ENCODE data around the gene PIK3C2B.

The PIK3C2B gene

DNA sequence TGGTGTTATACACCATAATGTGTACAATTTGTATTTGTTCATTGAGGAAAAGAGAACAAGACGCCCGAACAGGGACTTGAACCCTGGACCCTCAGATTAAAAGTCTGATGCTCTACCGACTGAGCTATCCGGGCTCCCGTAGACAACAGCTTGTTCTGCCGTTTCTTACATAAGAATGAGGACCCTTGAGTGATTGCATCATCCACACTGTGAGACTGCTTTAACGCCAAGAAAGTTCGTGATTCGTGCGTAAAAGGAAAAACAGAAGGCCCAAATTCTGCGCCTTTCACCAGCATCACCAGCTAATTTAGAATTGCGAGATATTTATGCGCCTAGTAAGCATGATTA is 12.3 kb upstream of the PIK3C2B start:
- DNase-seq (ENCODE audit: low read depth, low spot score): no peak
- WGBS (ENCODE audit: insufficient coverage, insufficient read length): no CpG with 5 or more reads among the region's 13 CpGs
- H3K4me1 ChIP-seq (ENCODE audit: control insufficient read depth, insufficient read depth, low read length): no peaks in the 10 kb centered on the region; the same call in 1 of the 2 replicates

DNA sequence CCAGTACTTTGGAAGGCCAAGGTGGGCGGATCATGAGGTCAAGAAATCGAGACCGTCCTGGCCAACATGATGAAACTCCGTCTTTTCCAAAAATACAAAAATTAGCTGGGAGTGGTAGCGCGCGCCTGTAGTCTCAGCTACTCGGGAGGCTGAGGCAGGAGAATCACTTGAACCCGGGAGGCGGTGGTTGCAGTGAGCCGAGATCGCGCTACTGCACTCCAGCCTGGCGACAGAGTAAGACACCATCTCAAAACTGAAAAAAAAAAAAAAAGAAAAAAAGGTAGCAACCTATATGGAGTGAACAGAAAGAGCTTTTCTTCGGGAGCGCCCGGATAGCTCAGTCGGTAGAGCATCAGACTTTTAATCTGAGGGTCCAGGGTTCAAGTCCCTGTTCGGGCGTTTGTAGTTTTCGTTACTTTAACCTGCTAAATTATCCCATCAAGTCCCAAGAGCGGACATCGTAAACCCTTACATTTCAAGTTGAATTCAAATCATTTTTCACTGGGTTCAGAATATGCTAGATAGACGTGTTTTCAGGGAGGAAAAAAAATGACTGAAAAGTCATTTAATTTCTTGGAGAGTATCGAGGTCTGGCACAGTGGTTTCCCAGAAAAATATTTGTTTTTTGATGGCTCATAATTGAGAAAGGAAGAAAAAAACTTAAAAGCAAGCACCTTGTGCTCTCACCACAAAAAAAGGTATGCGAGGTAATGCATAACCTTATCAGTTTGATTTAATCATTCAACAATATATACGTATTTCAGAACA is 11.8 kb upstream of the PIK3C2B start:
- DNase-seq (ENCODE audit: low read depth, low spot score): no peak
- WGBS (ENCODE audit: insufficient coverage, insufficient read length): no CpG with 5 or more reads among the region's 27 CpGs
- Histone ChIP-seq H3K9me3 (ENCODE audit: control insufficient read depth, insufficient read depth, low read length) (no peaks in the 10 kb centered on the region), H3K27me3 (ENCODE audit: control insufficient read depth, insufficient read depth, low read length) (no peaks in the 10 kb centered on the region), H3K27ac (ENCODE audit: low read length) (no peak overlapping the region), H3K36me3 (ENCODE audit: control insufficient read depth, insufficient read depth, low read length) (no peaks in the 10 kb centered on the region), H3K4me3 (ENCODE audit: low read length) (peak overlapping the region; percentile 97; the same call in 1 of the 2 replicates), H3K4me1 (ENCODE audit: control insufficient read depth, insufficient read depth, low read length) (no peaks in the 10 kb centered on the region; the same call in 1 of the 2 replicates)

More for the DNA sequence above, 12.3 kb upstream of the PIK3C2B start:
- H3K9me3 ChIP-seq (ENCODE audit: control insufficient read depth, insufficient read depth, low read length): no peaks in the 10 kb centered on the region
- H3K27me3 ChIP-seq (ENCODE audit: control insufficient read depth, insufficient read depth, low read length): no peaks in the 10 kb centered on the region
- H3K4me3 ChIP-seq (ENCODE audit: low read length): peak overlapping the region; percentile 97; the same call in 1 of the 2 replicates
- no peaks in the 10 kb centered on the region for H3K36me3 ChIP-seq (ENCODE audit: control insufficient read depth, insufficient read depth, low read length)
- H3K27ac ChIP-seq (ENCODE audit: low read length): no peak overlapping the region

DNA sequence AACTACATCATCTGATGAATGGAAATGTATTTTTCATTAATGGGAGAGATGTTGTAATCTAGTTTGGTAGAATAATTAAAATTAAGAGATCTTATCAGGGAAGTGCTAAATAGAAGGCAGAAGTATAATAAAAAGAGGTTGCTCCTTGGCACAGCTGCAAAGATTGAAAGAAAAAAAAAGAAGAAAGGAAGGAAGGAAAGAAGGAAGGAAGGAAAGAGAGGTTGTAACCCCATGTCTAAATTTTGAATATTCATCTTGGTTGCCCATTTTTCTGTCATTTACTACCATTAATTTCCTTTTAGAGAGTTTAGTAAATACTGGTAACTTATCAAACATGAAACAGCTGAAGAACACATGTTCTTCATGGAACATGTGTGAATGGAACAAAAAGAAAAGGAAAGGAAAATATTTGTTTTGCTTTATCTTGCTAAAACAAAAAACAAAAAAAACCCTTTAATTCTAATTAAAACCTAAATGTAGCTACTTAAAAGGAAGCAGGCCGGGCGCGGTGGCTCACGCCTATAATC is 11.1 kb upstream of the PIK3C2B start:
- H3K4me1 ChIP-seq (ENCODE audit: control insufficient read depth, insufficient read depth, low read length): no peaks in the 10 kb centered on the region; the same call in 1 of the 2 replicates
- H3K27me3 ChIP-seq (ENCODE audit: control insufficient read depth, insufficient read depth, low read length): no peaks in the 10 kb centered on the region
- peak overlapping the region; percentile 51; the same call in 1 of the 2 replicates for H3K4me3 ChIP-seq (ENCODE audit: low read length)
- H3K36me3 ChIP-seq (ENCODE audit: control insufficient read depth, insufficient read depth, low read length): no peaks in the 10 kb centered on the region
- no peak for DNase-seq (ENCODE audit: low read depth, low spot score)
- no peaks in the 10 kb centered on the region for H3K9me3 ChIP-seq (ENCODE audit: control insufficient read depth, insufficient read depth, low read length)
- WGBS (ENCODE audit: insufficient coverage, insufficient read length): no CpG with 5 or more reads among the region's 4 CpGs
- H3K27ac ChIP-seq (ENCODE audit: low read length): no peak overlapping the region

DNA sequence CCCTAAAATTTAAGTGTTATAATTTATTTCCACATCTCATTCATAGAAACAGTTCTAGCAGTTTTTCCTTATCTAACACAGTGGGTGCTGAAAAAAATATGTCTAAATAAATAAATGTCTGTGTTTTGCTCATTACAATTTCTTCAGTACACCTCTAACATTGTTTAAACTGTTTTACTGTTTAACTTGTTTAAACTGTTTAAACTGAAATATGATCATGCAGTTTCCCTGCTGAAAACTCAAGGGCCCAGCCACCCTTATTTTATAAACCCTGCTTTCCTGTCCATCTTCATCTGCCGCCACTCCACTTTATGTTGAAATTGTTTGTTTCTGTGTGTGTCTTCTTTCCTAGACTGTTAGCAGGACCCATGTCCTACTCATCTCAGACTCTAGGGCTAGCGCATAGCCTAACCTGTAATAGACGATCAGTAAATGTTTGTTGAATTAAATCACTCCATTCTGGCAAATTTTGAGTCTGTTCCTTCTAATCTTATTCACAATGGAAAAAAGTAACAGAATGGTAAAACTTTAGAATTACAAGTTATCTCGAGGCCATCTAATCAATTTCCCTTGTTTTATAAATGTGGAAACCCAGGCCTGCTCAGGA is 9.4 kb upstream of the PIK3C2B start:
- Histone ChIP-seq H3K9me3 (ENCODE audit: control insufficient read depth, insufficient read depth, low read length) (no peaks in the 10 kb centered on the region), H3K36me3 (ENCODE audit: control insufficient read depth, insufficient read depth, low read length) (no peaks in the 10 kb centered on the region), H3K4me3 (ENCODE audit: low read length) (no peak overlapping the region), H3K4me1 (ENCODE audit: control insufficient read depth, insufficient read depth, low read length) (no peaks in the 10 kb centered on the region; the same call in 1 of the 2 replicates), H3K27ac (ENCODE audit: low read length) (no peak overlapping the region), H3K27me3 (ENCODE audit: control insufficient read depth, insufficient read depth, low read length) (no peaks in the 10 kb centered on the region)
- no CpG with 5 or more reads among the region's 4 CpGs for WGBS (ENCODE audit: insufficient coverage, insufficient read length)
- DNase-seq (ENCODE audit: low read depth, low spot score): no peak

DNA sequence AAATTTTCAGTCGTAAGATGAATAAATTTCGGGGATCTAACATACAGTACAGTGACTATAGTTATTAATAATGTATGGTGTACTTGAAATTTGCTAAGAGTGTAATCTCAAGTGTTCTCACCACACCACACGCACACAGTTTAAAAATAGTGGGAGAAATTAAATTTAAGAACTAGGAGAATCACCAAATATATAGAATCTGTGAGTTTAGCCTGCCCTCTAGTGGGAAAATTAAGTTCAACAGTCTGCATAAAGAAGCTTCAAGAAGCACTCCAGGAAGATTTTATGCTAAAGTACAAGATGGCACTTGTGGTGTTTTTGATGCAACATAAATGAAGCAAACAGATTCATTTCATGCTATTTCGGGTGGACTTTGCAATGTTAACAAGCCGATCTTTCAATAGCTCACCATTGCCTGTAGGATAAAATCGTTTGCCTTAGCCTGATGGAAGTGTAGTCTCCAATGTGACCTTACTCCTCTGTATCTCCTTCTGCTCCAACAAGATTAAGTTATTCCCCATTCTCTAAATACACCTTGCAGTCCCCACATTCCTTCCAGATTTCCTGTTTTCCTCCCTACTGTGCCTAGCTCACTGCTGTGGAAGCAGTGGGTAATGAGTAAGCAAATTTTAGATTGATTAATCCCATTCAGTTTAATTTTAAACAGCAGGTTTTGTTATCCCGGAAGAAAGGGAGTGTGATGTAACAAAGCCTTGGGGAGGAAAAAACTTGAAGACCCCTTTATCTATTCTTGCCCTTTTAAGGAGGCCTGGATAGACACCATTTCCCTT is 8.7 kb upstream of the PIK3C2B start:
- Histone ChIP-seq H3K27ac (ENCODE audit: low read length) (no peak overlapping the region), H3K9me3 (ENCODE audit: control insufficient read depth, insufficient read depth, low read length) (no peaks in the 10 kb centered on the region), H3K4me1 (ENCODE audit: control insufficient read depth, insufficient read depth, low read length) (no peaks in the 10 kb centered on the region; the same call in 1 of the 2 replicates), H3K4me3 (ENCODE audit: low read length) (no peak overlapping the region), H3K36me3 (ENCODE audit: control insufficient read depth, insufficient read depth, low read length) (no peaks in the 10 kb centered on the region), H3K27me3 (ENCODE audit: control insufficient read depth, insufficient read depth, low read length) (no peaks in the 10 kb centered on the region)
- no CpG with 5 or more reads among the region's 7 CpGs for WGBS (ENCODE audit: insufficient coverage, insufficient read length)
- DNase-seq (ENCODE audit: low read depth, low spot score): no peak

DNA sequence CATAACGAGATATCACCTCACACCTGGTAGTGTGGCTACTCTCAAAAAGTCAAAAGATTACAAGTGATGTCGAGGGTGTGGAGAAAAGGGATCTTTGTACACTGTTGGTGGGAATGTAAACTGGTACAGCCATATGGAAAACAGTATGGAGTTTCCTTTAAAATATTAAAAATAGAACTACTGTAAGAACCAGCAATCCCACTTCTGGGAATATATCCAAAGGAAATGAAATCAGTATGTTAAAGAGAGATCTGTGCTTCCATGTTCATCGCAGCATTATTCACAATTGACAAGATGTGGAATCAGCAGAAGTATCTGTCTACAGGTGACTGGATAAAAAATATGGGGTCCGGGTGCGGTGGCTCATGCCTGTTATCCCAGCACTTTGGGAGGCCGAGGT is 7.6 kb upstream of the PIK3C2B start:
- H3K27me3 ChIP-seq (ENCODE audit: control insufficient read depth, insufficient read depth, low read length): no peaks in the 10 kb centered on the region
- no CpG with 5 or more reads among the region's 6 CpGs for WGBS (ENCODE audit: insufficient coverage, insufficient read length)

DNA sequence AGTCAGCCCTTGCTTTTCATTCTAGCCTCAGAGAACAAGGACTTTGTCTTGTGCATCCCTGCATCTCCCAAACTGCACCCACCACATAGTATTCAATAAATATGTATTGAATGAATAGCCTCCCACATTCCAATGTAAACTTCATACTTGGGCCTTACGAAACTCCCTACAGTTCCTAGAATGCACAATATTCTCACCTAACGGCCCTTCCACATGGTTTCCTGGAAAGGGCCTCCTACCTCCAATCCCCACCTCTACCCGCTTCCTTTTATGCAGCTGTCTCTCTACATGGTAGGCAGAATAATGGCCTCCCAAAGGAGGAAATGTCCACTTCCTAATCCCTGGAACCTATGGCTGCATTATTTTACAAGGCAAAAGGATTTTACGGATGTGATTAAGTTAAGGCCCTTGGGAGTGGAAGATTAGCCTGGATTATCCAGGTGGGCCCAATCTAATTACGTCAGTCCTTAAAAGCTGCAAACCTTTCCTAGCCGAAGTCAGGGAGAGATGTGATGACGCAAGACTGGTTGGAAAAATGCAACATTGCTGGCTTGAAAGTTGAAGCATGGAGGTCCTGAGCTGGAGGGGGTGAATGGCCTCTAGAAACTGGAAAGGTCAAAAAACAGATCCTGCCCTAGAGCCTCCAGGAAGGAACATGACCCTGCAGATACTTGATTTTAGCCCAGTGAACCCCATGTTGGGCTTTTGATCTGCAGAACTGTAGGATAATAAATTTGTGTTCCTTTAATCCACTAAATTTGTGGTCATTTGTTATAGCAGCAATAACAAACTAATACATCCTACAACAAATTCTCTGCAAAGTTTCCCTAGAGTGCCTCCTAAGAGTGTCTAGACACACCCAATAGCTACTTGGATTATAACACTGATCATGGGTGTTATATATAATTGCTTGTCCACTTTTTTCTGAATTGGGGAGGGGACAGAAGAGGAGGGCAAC is 5.2 kb upstream of the PIK3C2B start:
- H3K27ac ChIP-seq (ENCODE audit: low read length): no peak overlapping the region
- WGBS (ENCODE audit: insufficient coverage, insufficient read length): no CpG with 5 or more reads among the region's 7 CpGs
- no peaks in the 10 kb centered on the region for H3K36me3 ChIP-seq (ENCODE audit: control insufficient read depth, insufficient read depth, low read length)
- H3K4me1 ChIP-seq (ENCODE audit: control insufficient read depth, insufficient read depth, low read length): no peaks in the 10 kb centered on the region; the same call in 1 of the 2 replicates
- no peaks in the 10 kb centered on the region for H3K27me3 ChIP-seq (ENCODE audit: control insufficient read depth, insufficient read depth, low read length)
- no peak overlapping the region for H3K4me3 ChIP-seq (ENCODE audit: low read length)
- no peaks in the 10 kb centered on the region for H3K9me3 ChIP-seq (ENCODE audit: control insufficient read depth, insufficient read depth, low read length)
- DNase-seq (ENCODE audit: low read depth, low spot score): no peak

More for the DNA sequence above, 7.6 kb upstream of the PIK3C2B start:
- Histone ChIP-seq H3K27ac (ENCODE audit: low read length) (no peak overlapping the region), H3K4me1 (ENCODE audit: control insufficient read depth, insufficient read depth, low read length) (no peaks in the 10 kb centered on the region; the same call in 1 of the 2 replicates), H3K9me3 (ENCODE audit: control insufficient read depth, insufficient read depth, low read length) (no peaks in the 10 kb centered on the region), H3K36me3 (ENCODE audit: control insufficient read depth, insufficient read depth, low read length) (no peaks in the 10 kb centered on the region), H3K4me3 (ENCODE audit: low read length) (no peak overlapping the region)
- no peak for DNase-seq (ENCODE audit: low read depth, low spot score)

DNA sequence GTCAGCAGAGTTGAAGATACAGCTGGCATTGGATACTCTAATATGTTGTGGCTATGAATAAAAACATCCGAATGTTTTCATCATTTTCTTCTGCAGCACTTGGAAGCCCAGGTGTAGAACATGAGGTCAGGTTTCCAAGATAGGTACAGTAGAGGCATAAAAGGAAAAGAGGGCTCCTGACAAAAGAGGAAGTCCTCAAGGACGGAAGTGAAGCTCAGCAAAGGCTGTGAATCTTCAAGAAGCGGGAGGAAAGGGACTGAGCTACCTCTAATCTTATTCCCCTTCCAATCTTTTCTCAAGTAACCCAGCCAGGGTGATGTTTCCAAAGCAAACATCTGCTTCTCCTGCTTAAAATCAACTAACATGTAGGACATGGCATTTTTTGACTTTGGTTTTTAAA is 4.4 kb upstream of the PIK3C2B start:
- no peaks in the 10 kb centered on the region for H3K36me3 ChIP-seq (ENCODE audit: control insufficient read depth, insufficient read depth, low read length)
- no peak overlapping the region for H3K4me3 ChIP-seq (ENCODE audit: low read length)
- H3K9me3 ChIP-seq (ENCODE audit: control insufficient read depth, insufficient read depth, low read length): no peaks in the 10 kb centered on the region
- WGBS (ENCODE audit: insufficient coverage, insufficient read length): no CpG with 5 or more reads among the region's 3 CpGs
- no peak for DNase-seq (ENCODE audit: low read depth, low spot score)
- no peak overlapping the region for H3K27ac ChIP-seq (ENCODE audit: low read length)
- no peaks in the 10 kb centered on the region for H3K27me3 ChIP-seq (ENCODE audit: control insufficient read depth, insufficient read depth, low read length)
- H3K4me1 ChIP-seq (ENCODE audit: control insufficient read depth, insufficient read depth, low read length): no peaks in the 10 kb centered on the region; the same call in 1 of the 2 replicates

DNA sequence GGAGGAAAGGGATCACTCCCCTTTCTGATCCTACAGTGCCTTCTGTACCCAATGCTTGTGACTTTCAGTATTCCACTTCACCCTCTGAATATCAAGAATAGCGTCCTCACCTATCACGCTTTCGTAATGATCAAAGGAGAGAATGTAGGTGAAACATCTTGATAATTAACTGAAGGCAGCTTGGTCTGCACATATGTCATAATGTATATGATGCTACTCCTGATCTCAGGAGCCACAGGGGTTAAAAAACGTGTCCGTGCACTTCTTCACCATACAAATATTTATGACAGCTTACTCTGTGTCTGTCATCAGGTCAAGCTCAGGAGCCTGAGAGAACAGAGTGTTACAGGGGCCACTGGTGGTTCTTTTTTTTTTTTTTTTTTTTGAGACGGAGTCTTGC is 1.2 kb upstream of the PIK3C2B start:
- no peaks in the 10 kb centered on the region; the same call in 1 of the 2 replicates for H3K4me1 ChIP-seq (ENCODE audit: control insufficient read depth, insufficient read depth, low read length)
- no peaks in the 10 kb centered on the region for H3K36me3 ChIP-seq (ENCODE audit: control insufficient read depth, insufficient read depth, low read length)
- H3K4me3 ChIP-seq (ENCODE audit: low read length): no peak overlapping the region
- DNase-seq (ENCODE audit: low read depth, low spot score): no peak
- H3K27ac ChIP-seq (ENCODE audit: low read length): no peak overlapping the region
- H3K27me3 ChIP-seq (ENCODE audit: control insufficient read depth, insufficient read depth, low read length): no peaks in the 10 kb centered on the region
- no peaks in the 10 kb centered on the region for H3K9me3 ChIP-seq (ENCODE audit: control insufficient read depth, insufficient read depth, low read length)
- no CpG with 5 or more reads among the region's 6 CpGs for WGBS (ENCODE audit: insufficient coverage, insufficient read length)
